GM21619 (cell line): ENCODE results near the gene UBXN1.
"Not testable (repeated sequence)": the region's sequence is repeated elsewhere in the genome, so short reads cannot be mapped to it uniquely, and the experiment has no call there.

Source experiments
- ATAC-seq: cut with Tn5 transposase; IDR thresholded peaks from one replicate; pipeline ENCODE4 v1.9.1; 2021; ENCODE audit not compliant: unreplicated experiment

Gene UBXN1

DNA sequence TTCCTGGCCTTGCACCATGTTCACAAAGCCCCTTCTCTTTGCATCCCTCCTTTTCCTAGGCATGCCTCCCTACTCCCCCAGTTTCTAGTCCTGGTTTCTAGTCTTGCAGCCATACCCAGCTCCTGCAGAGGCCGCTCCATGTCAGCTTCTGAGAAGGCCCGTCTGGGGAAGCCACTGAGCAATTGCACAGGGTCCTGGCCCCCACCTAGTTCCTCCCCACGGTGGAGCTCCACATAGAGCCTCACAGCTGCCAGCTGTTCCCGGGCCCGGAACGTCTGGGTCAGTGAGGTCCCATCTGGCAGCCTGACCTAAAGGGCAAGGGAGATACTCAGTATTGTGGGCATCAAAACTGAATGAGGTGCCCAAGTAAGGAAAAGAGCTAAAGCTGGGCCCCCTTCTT lies 2.2 kb downstream of the UBXN1 start:
- no peak for ATAC-seq

DNA sequence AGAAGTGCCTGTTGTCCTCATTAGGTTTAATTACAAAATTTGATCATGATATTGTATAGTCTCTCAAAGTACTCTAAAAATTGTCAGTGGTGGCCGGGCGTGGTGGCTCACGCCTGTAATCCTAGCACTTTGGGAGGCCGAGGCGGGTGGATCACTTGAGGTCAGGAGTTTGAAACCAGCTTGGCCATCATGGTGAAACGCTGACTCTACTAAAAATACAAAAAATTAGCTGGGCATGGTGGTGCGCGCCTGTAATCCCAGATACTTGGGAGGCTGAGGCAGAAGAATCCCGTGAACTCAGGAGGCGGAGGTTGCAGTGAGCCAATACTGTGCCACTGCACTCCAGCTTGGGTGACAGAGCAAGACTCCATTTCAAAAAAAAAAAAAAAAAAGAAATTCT lies 3.5 kb downstream of the UBXN1 start:
- not testable (repeated sequence) for ATAC-seq

DNA sequence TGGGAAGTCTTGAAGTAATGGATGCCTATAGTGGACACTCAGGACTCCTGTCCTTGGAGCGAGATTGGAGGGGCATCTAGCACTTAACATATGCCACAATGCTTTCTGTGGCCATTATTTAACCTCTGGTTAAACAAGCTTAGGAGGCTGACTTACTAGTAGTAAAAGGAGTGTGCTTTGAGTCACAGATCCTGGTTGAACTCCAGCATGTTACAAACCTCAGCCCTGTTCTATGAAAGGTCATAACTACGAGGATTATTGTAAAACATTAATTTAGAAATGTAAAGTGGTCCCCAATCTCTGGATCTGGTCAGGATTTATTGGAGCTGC lies 5.7 kb downstream of the UBXN1 start:
- no peak for ATAC-seq

- peak; percentile 49 for ATAC-seq
Observed at GRCh38 chr11:62671608-62672389, 7.1 kb downstream of the UBXN1 start, which contains the start of the genes LBHD1 and UQCC3. TSS of gene LBHD1 (minus strand) at chr11:62672267. CDS start at chr11:62670031, 2,236 bp downstream. TSS of gene UQCC3 (plus strand) at chr11:62671673. CDS start at chr11:62671746, 73 bp downstream.

- ATAC-seq: no peak
Observed at GRCh38 chr11:62671236-62671607, 7.7 kb downstream of the UBXN1 start.

DNA sequence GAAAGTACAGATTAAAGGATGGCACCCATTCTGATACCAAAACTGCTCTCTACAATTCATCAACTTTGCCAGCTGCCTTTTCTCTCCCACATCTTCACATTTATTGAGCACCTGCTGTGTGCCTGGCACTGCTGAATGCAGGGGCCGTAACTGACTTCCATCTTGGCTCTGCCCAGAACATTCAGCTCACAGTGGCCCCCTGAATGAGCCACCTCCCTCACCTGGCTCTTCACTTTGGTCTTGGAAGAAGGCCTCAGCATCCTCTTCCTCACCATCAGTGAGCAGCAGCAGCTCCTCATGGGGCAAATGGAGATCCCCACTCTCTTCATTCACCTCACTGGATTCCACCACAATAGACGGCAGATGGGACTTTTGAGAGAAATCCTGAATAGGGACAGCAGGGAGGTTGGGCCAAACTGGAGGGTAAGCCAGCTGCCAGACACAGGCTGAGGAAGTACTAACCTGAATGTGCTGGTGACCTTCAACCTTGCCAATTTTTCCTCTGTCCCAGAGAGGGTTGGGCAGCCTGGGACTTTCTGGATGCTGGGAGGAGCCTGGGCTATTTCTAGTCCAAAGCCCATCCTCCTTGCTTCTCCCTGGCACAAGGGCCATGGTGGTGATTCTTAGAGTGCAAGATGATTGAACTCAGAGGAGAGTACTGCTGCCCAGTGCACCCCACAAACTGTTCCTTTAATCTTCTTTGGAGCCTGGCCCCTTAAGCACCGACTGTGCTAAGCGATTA lies 9.3 kb downstream of the UBXN1 start:
- no peak for ATAC-seq

DNA sequence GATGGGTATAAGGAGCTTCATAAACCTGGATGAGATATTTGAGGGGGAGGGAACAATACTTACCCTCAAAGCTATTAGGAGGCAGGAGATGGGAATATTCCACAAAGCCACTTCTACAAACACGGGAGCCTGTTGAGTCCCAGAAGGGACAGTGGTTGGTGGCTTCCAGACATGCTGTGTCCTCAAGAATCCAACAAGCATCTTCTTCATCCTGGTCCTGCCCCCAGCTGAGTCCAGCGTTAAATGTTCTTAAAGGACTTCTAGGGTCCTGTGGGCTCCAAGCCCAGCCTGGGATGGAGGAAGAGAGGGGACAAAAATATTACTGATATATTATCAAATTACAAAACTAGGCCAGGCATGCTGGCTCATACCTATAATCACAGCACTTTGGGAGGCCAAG lies 11.4 kb downstream of the UBXN1 start:
- no peak for ATAC-seq

DNA sequence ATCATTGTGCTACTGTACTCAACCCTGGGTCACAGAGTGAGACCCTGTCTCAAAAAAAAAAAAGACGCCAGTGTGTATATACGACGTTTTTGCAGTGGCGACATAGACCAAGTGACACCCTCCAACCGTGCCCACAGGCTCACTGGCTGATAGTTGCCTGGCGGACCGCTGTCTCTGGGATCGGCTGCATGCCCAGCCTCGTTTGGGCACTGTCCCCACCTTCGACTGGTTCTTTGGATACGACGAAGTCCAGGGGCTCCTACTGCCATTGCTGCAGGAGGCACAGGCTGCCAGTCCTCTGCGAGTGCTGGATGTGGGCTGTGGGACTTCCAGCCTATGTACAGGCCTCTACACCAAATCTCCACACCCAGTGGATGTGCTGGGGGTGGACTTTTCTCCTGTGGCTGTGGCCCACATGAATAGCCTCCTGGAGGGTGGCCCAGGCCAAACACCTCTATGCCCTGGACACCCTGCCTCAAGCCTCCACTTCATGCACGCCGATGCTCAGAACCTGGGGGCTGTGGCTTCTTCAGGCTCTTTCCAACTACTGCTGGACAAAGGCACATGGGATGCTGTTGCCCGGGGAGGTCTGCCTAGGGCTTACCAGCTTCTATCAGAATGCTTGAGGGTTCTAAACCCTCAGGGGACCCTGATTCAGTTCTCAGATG lies 12.5 kb downstream of the UBXN1 start:
- no peak for ATAC-seq

GRCh38 chr11:62665599-62666258 lies 13.1 kb downstream of the UBXN1 start:
- ATAC-seq: peak; percentile 3

GRCh38 chr11:62665075-62665598 lies 13.7 kb downstream of the UBXN1 start, which contains the start of the genes C11orf98 and CSKMT:
TSS of gene C11orf98 (minus strand) at chr11:62665210. CDS start at chr11:62665169, 41 bp downstream.
TSS of gene CSKMT (plus strand) at chr11:62665312. CDS start at chr11:62665880, 568 bp downstream.
- ATAC-seq: peak; percentile 76

- peak; percentile 24 for ATAC-seq
Observed at GRCh38 chr11:62664405-62665074, 14.3 kb downstream of the UBXN1 start.

- ATAC-seq: no peak
Observed at GRCh38 chr11:62656796-62657429, 22.0 kb downstream of the UBXN1 start.

DNA sequence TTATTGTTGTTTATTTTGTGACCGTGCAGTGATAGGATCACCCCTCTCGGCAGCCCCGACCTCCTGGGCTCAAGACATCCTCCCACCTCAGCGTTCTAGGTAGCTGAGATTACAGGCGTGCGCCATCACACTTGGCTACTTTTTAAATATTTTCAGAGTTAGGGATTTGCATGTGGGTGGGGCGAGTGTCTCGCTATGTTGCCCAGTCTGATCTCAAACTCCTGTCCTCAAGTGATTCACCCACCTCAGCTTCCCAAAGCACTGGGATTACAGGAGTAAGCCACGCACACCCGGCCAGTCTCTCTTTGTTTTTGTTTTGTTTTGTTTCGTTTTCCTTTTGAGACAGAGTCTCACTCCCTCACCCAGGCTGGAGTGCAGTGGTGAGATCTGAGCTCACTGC lies 24.6 kb downstream of the UBXN1 start:
- ATAC-seq: no peak

GRCh38 chr11:62652161-62653006 lies 26.5 kb downstream of the UBXN1 start:
- peak; percentile 19 for ATAC-seq

DNA sequence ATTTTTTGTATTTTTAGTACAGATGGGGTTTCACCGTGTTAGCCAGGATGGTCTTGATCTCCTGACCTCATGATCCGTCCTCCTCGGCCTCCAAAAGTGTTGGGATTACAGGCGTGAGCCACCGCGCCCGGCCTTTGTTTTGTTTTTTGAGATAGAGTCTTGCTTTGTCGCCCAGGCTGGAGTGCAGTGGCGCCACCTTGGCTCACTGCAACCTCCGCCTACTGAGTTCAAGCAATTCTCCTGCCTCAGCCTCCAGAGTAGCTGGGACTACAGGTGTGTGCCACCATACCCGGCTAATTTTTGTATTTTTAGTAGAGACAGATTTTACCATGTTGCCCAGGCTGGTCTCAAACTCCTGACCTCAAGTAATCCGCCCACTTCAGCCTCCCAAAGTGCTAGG lies 28.6 kb downstream of the UBXN1 start:
- ATAC-seq: not testable (repeated sequence)

DNA sequence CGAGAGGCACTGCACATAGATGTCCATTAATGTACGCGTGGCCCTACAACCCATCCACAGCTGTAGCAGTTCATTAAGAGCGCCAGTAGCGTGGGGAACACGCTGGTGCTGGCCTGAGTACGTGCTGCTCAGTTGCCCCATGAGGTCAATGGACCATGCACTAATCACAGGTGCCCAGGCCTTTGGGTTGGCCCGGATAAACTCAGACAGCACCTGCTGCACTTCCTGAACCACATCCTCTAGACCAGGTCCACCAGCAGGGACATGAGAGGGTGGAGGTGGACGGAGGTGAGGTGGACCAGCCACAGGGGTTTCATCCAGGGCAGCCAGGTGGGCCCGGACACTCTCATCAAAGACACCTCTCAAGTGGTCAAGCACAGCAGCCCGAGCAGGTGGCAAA lies 29.4 kb downstream of the UBXN1 start:
- no peak for ATAC-seq

DNA sequence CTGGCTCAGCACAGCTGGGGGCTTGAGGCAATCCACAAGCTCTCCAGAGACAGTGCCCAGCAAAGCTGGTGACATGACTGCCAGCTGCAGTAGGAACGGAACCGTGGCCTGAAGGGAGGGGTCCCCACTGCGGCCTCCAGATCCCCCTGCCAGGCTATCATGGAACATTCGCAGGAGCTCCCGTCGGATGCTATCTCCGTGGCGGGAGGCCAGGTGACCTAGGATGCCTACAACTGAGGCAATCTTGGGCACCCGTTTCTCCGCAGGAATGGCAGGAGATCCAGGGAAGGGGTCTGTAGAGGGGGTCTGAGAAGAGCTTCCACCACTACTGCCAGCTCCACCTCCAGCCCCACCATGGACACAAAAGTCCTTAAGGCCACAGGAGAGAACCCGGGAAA lies 29.9 kb downstream of the UBXN1 start:
- ATAC-seq: no peak

GRCh38 chr11:62648185-62648966 lies 30.5 kb downstream of the UBXN1 start:
- no peak for ATAC-seq
